RCC 7860 (cell line): ENCODE results near the gene GLS2.
"Not testable (repeated sequence)": the region's sequence is repeated elsewhere in the genome, so short reads cannot be mapped to it uniquely, and the experiment has no call there.

Experiments used
- DNase-seq: peaks from one replicate; pipeline ENCODE4 v3.0.0-alpha.2; 2015; ENCODE audit warnings: low spot score
- FAIRE-seq: peaks from 2 replicates; lab custom pipeline; 2012; peaks lifted over from hg19 to GRCh38; lab: Jason Lieb, UNC

The GLS2 gene

GRCh38 chr12:56448860-56449621 is 38.9 kb downstream of the GLS2 start, which contains the start of gene TIMELESS:
TIMELESS (minus strand) TSS chr12:56449426; CDS start chr12:56434170, 15,256 bp downstream.
- FAIRE-seq = peak; percentile 11
- DNase-seq = peak; percentile 71

DNA sequence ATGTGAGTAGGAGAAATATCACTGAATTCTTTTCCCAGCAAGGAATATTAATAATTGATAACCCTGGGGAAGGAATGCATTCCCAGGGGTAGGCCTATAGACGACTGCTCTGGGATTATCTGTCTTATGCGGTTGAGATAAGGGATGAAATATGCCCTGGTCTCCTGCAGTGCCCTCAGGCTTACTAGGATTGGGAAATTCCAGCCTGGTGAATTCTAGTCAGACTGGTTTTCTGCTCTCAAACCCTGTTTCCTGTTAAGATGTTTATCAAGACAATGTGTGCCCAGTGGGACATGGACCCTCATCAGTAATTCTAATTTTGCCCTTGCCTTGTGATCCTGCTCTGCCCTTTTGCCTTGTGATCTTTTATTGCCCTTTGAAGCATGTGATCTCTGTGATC is 44.8 kb downstream of the GLS2 start:
- FAIRE-seq = not testable (repeated sequence)

GRCh38 chr12:56437430-56438176 is 50.4 kb downstream of the GLS2 start:
- DNase-seq = no peak
- no peak for FAIRE-seq

More for the DNA sequence above, 44.8 kb downstream of the GLS2 start:
- not testable (repeated sequence) for DNase-seq

- DNase-seq (no peak), FAIRE-seq (no peak)
Measured at GRCh38 chr12:56434828-56435227, 53.1 kb downstream of the GLS2 start.

DNA sequence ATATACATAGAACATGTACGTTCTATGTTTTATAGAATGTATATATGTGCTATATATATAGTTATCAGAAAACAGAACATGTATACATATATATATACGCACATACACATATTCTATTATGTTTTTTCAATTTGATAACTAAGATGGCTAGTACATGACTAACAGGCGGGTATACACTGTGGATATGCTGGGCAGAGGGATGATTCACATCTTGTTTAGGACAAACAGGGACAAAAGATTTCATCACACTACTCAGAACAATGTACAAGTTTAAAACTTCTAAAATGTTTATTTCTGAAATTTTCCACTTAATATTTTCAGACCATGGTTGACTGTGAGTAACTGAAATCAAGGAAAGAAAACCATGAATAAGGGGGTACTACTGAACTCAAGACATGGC is 56.1 kb downstream of the GLS2 start:
- no peak for DNase-seq
- no peak for FAIRE-seq

- DNase-seq (no peak), FAIRE-seq (no peak)
Measured at GRCh38 chr12:56431288-56431687, 56.7 kb downstream of the GLS2 start.

GRCh38 chr12:56425940-56426438 is 62.0 kb downstream of the GLS2 start:
- no peak for DNase-seq
- no peak for FAIRE-seq

- FAIRE-seq (no peak), DNase-seq (no peak)
Measured at GRCh38 chr12:56425193-56425592, 62.8 kb downstream of the GLS2 start.
